ENCODE measurements around the gene NPAS2. TPM values are rescaled to one million over a fixed set of nuclear protein-coding genes. Genes with fewer than 3 reads are reported as not detected.

The NPAS2 gene
- polyA plus RNA-seq, 1 donor (not counting 4 experiments of a cell fraction or from before 2014, with no cell fraction given), result 17.7 TPM

- H3K4me3 ChIP-seq (ENCODE audit: control insufficient read depth in 2 of 3, extremely low read depth in 1 of 3, insufficient read depth in 2 of 3, low read depth in 1 of 3, low read length in 3 of 3), result no peak overlapping the region
- no peak overlapping the region for H3K9ac ChIP-seq (ENCODE audit: control insufficient read depth, extremely low read depth, insufficient read depth, low read length)
- H3K4me2 ChIP-seq (ENCODE audit: control insufficient read depth, extremely low read depth, insufficient read depth, low read depth, low read length), result peak overlapping the region; percentile 18
- peaks cover 2% of the 10 kb centered on the region for H3K9me1 ChIP-seq (ENCODE audit: control insufficient read depth, extremely low read depth, insufficient read depth, low read length)
- peak; percentile 78 for FAIRE-seq
- H3K4me1 ChIP-seq (ENCODE audit: control insufficient read depth, extremely low read depth, insufficient read depth, low read length), result peaks cover 15% of the 10 kb centered on the region
- DNase-seq (ENCODE audit: low read depth, low spot score), result peak; percentile 69
- no peak for TF ChIP-seq EZH2 (IDR thresholded peaks at IDR 0.05; ENCODE audit: low read length)
- TF ChIP-seq CTCF (optimal IDR thresholded peaks at IDR 0.05 in 1 of 3, IDR thresholded peaks at IDR 0.05 in 1 of 3, conservative IDR thresholded peaks at IDR 0.05 in 1 of 3; ENCODE audit: extremely low read depth in 1 of 3, insufficient read depth in 2 of 3, low read length in 3 of 3), result no peak
- peaks cover 0 to 6% of the 10 kb centered on the region in 2 experiments for H3K36me3 ChIP-seq (ENCODE audit: control insufficient read depth in 2 of 2, extremely low read depth in 1 of 2, insufficient read depth in 2 of 2, low read length in 2 of 2)
- H3K27ac ChIP-seq (ENCODE audit: control insufficient read depth, insufficient read depth, low read length), result no peak overlapping the region
- no peaks in the 10 kb centered on the region for H3K79me2 ChIP-seq (ENCODE audit: control insufficient read depth, insufficient read depth, low read length)
- H3K9me3 ChIP-seq (ENCODE audit: control insufficient read depth, low read depth, low read length), result no peaks in the 10 kb centered on the region
- peaks cover 14% of the 10 kb centered on the region for H4K20me1 ChIP-seq (ENCODE audit: control insufficient read depth, extremely low read depth, insufficient read depth, low read length)
- dilution Hi-C loops (cut with MboI; ENCODE audit: extremely low pct_ligation_motif_present, low sequenced_read_pairs), result no loop called here
- H2AFZ ChIP-seq (ENCODE audit: control insufficient read depth, low read length), result no peak overlapping the region
- no peaks in the 10 kb centered on the region for H3K27me3 ChIP-seq (ENCODE audit: control insufficient read depth, extremely low read depth, insufficient read depth, low read length)
Measured at GRCh38 chr2:100882645-100883613, 63.0 kb downstream of the NPAS2 start.

- Histone ChIP-seq H3K27me3 (ENCODE audit: control insufficient read depth, extremely low read depth, insufficient read depth, low read length) (no peaks in the 10 kb centered on the region), H4K20me1 (ENCODE audit: control insufficient read depth, extremely low read depth, insufficient read depth, low read length) (peaks cover 14% of the 10 kb centered on the region), H2AFZ (ENCODE audit: control insufficient read depth, low read length) (no peak overlapping the region), H3K4me3 (ENCODE audit: control insufficient read depth in 2 of 3, extremely low read depth in 1 of 3, insufficient read depth in 2 of 3, low read depth in 1 of 3, low read length in 3 of 3) (no peak overlapping the region), H3K4me2 (ENCODE audit: control insufficient read depth, extremely low read depth, insufficient read depth, low read depth, low read length) (no peak overlapping the region), H3K36me3 (ENCODE audit: control insufficient read depth in 2 of 2, extremely low read depth in 1 of 2, insufficient read depth in 2 of 2, low read length in 2 of 2) (peaks cover 0 to 6% of the 10 kb centered on the region in 2 experiments), H3K9me3 (ENCODE audit: control insufficient read depth, low read depth, low read length) (no peaks in the 10 kb centered on the region), H3K27ac (ENCODE audit: control insufficient read depth, insufficient read depth, low read length) (no peak overlapping the region), H3K9ac (ENCODE audit: control insufficient read depth, extremely low read depth, insufficient read depth, low read length) (no peak overlapping the region), H3K79me2 (ENCODE audit: control insufficient read depth, insufficient read depth, low read length) (no peaks in the 10 kb centered on the region), H3K4me1 (ENCODE audit: control insufficient read depth, extremely low read depth, insufficient read depth, low read length) (peaks cover 19% of the 10 kb centered on the region), H3K9me1 (ENCODE audit: control insufficient read depth, extremely low read depth, insufficient read depth, low read length) (peaks cover 2% of the 10 kb centered on the region)
- no peak for FAIRE-seq
- no peak for DNase-seq (ENCODE audit: low read depth, low spot score)
- TF ChIP-seq CTCF (optimal IDR thresholded peaks at IDR 0.05 in 1 of 3, IDR thresholded peaks at IDR 0.05 in 1 of 3, conservative IDR thresholded peaks at IDR 0.05 in 1 of 3; ENCODE audit: extremely low read depth in 1 of 3, insufficient read depth in 2 of 3, low read length in 3 of 3) (no peak), EZH2 (IDR thresholded peaks at IDR 0.05; ENCODE audit: low read length) (no peak)
- dilution Hi-C loops (cut with MboI; ENCODE audit: extremely low pct_ligation_motif_present, low sequenced_read_pairs), result no loop called here
Measured at GRCh38 chr2:100884145-100884621, 64.2 kb downstream of the NPAS2 start.

Measured in keratinocyte (primary cell).